HEK293 (cell line): ENCODE data around the gene TOP3A.

ENCODE experiments used
- GLIS2 ChIP-seq: fragments of 450-650 bp; formaldehyde crosslinking; IDR thresholded peaks from 2 replicates; pipeline ENCODE4 v1.5.1; 2016; ENCODE audit warnings: missing biosample characterization, missing genetic modification characterization
- HIC1 ChIP-seq: fragments of 450-650 bp; formaldehyde crosslinking; IDR thresholded peaks from 2 replicates; pipeline ENCODE4 v1.5.1; 2016; ENCODE audit warnings: missing biosample characterization, missing genetic modification characterization
- KLF1 ChIP-seq: fragments of 450-650 bp; formaldehyde crosslinking; IDR thresholded peaks from 2 replicates; pipeline ENCODE4 v1.5.1; 2016; ENCODE audit warnings: missing biosample characterization, missing genetic modification characterization
- KLF17 ChIP-seq: fragments of 450-650 bp; formaldehyde crosslinking; IDR thresholded peaks from 2 replicates; pipeline ENCODE4 v1.5.1; 2016; ENCODE audit warnings: missing biosample characterization, missing genetic modification characterization
- KLF8 ChIP-seq: fragments of 450-650 bp; formaldehyde crosslinking; IDR thresholded peaks from 2 replicates; pipeline ENCODE4 v1.5.1; 2016; ENCODE audit warnings: missing biosample characterization, missing genetic modification characterization
- MYNN ChIP-seq: fragments of 450-650 bp; formaldehyde crosslinking; IDR thresholded peaks from 2 replicates; pipeline ENCODE4 v1.5.1; 2016; ENCODE audit warnings: missing biosample characterization, missing genetic modification characterization, borderline replicate concordance
- PATZ1 ChIP-seq: fragments of 450-650 bp; formaldehyde crosslinking; IDR thresholded peaks from 2 replicates; pipeline ENCODE4 v1.5.1; 2016; ENCODE audit warnings: missing biosample characterization, missing genetic modification characterization
- PBX3 ChIP-seq: sonication (generic); formaldehyde crosslinking; IDR thresholded peaks from 2 replicates; pipeline ENCODE4 v1.8.1; 2022; ENCODE audit warnings: mild to moderate bottlenecking, moderate library complexity, missing genetic modification reagents
- REPIN1 ChIP-seq: fragments of 450-650 bp; formaldehyde crosslinking; IDR thresholded peaks from 2 replicates; pipeline ENCODE4 v1.5.1; 2017; ENCODE audit warnings: missing biosample characterization, missing genetic modification characterization, low read depth
- SP2 ChIP-seq: fragments of 450-650 bp; formaldehyde crosslinking; IDR thresholded peaks from 2 replicates; pipeline ENCODE4 v1.5.1; 2016; ENCODE audit warnings: missing biosample characterization, missing genetic modification characterization
- SP3 ChIP-seq: fragments of 450-650 bp; formaldehyde crosslinking; IDR thresholded peaks from 2 replicates; pipeline ENCODE4 v1.5.1; 2016; ENCODE audit warnings: missing biosample characterization, missing genetic modification characterization
- TCF7L2 ChIP-seq: IDR thresholded peaks from 2 replicates; pipeline ENCODE4 v1.6.1; 2011; ENCODE audit warnings: low read depth, mild to moderate bottlenecking, inconsistent platforms, low read length, moderate library complexity, borderline replicate concordance
- WT1 ChIP-seq: fragments of 450-650 bp; formaldehyde crosslinking; IDR thresholded peaks from 2 replicates; pipeline ENCODE4 v1.5.1; 2016; ENCODE audit warnings: missing biosample characterization, missing genetic modification characterization
- ZBTB17 ChIP-seq: fragments of 450-650 bp; formaldehyde crosslinking; IDR thresholded peaks from 2 replicates; pipeline ENCODE4 v1.5.1; 2016; ENCODE audit warnings: missing biosample characterization, missing genetic modification characterization
- ZBTB7A ChIP-seq: fragments of 450-650 bp; formaldehyde crosslinking; IDR thresholded peaks from 2 replicates; pipeline ENCODE4 v1.5.1; 2016; ENCODE audit warnings: low read depth, missing biosample characterization, missing genetic modification characterization
- ZFHX2 ChIP-seq: fragments of 450-650 bp; formaldehyde crosslinking; conservative IDR thresholded peaks from 2 replicates; pipeline ENCODE4 v1.5.1; 2016; ENCODE audit warnings: missing biosample characterization, missing genetic modification characterization
- ZFP41 ChIP-seq: fragments of 450-650 bp; formaldehyde crosslinking; IDR thresholded peaks from 2 replicates; pipeline ENCODE4 v1.5.1; 2016; ENCODE audit warnings: missing biosample characterization, missing genetic modification characterization, borderline replicate concordance
- ZNF169 ChIP-seq: fragments of 450-650 bp; formaldehyde crosslinking; IDR thresholded peaks from 2 replicates; pipeline ENCODE4 v1.5.1; 2016; ENCODE audit warnings: missing biosample characterization, missing genetic modification characterization
- ZNF175 ChIP-seq: fragments of 450-650 bp; formaldehyde crosslinking; IDR thresholded peaks from 2 replicates; pipeline ENCODE4 v1.5.1; 2016; ENCODE audit warnings: missing biosample characterization, missing genetic modification characterization
- ZNF266 ChIP-seq: fragments of 450-650 bp; formaldehyde crosslinking; IDR thresholded peaks from 2 replicates; pipeline ENCODE4 v1.5.1; 2016; ENCODE audit warnings: missing biosample characterization, missing genetic modification characterization, low read depth
- ZNF280C ChIP-seq: fragments of 450-650 bp; formaldehyde crosslinking; IDR thresholded peaks from 2 replicates; pipeline ENCODE4 v1.5.1; 2016; ENCODE audit warnings: missing biosample characterization, missing genetic modification characterization
- ZNF37A ChIP-seq: fragments of 450-650 bp; IDR thresholded peaks from 2 replicates; pipeline ENCODE4 v1.5.1; 2018; ENCODE audit warnings: missing biosample characterization, missing genetic modification characterization
- ZNF391 ChIP-seq: fragments of 450-650 bp; formaldehyde crosslinking; IDR thresholded peaks from 2 replicates; pipeline ENCODE4 v1.5.1; 2016; ENCODE audit warnings: low read depth, missing biosample characterization, missing genetic modification characterization, borderline replicate concordance
- ZNF394 ChIP-seq: fragments of 450-650 bp; formaldehyde crosslinking; IDR thresholded peaks from 2 replicates; pipeline ENCODE4 v1.5.1; 2016; ENCODE audit warnings: missing biosample characterization, missing genetic modification characterization, mild to moderate bottlenecking, moderate library complexity, borderline replicate concordance
- ZNF514 ChIP-seq: fragments of 450-650 bp; formaldehyde crosslinking; IDR thresholded peaks from 2 replicates; pipeline ENCODE4 v1.5.1; 2016; ENCODE audit warnings: missing biosample characterization, missing genetic modification characterization
- ZNF544 ChIP-seq: fragments of 450-650 bp; formaldehyde crosslinking; IDR thresholded peaks from 2 replicates; pipeline ENCODE4 v1.5.0; 2017; ENCODE audit warnings: missing biosample characterization, missing genetic modification characterization
- ZNF585B ChIP-seq: fragments of 450-650 bp; formaldehyde crosslinking; IDR thresholded peaks from 2 replicates; pipeline ENCODE4 v1.5.1; 2016; ENCODE audit warnings: missing biosample characterization, missing genetic modification characterization
- ZNF596 ChIP-seq: fragments of 450-650 bp; IDR thresholded peaks from 2 replicates; pipeline ENCODE4 v1.5.0; 2018; ENCODE audit warnings: missing biosample characterization, mild to moderate bottlenecking, missing genetic modification characterization, moderate library complexity
- ZNF692 ChIP-seq: fragments of 450-650 bp; formaldehyde crosslinking; IDR thresholded peaks from 2 replicates; pipeline ENCODE4 v1.5.1; 2016; ENCODE audit warnings: missing biosample characterization, missing genetic modification characterization
- ZNF785 ChIP-seq: fragments of 450-650 bp; formaldehyde crosslinking; IDR thresholded peaks from 2 replicates; pipeline ENCODE4 v1.5.1; 2016; ENCODE audit warnings: missing biosample characterization, missing genetic modification characterization
- ZNF830 ChIP-seq: fragments of 450-650 bp; IDR thresholded peaks from 2 replicates; pipeline ENCODE4 v1.5.0; 2018; ENCODE audit warnings: missing biosample characterization, missing genetic modification characterization, low read depth, mild to moderate bottlenecking, moderate library complexity
- ZSCAN30 ChIP-seq: fragments of 450-650 bp; IDR thresholded peaks from 2 replicates; pipeline ENCODE4 v1.5.1; 2018; ENCODE audit warnings: missing biosample characterization, mild to moderate bottlenecking, missing genetic modification characterization, moderate library complexity

The TOP3A gene

GRCh38 chr17:18257982-18258355 lies 56.8 kb downstream of the TOP3A start (continued):
- TF ChIP-seq ZNF544 (no peak), PATZ1 (tag by site-specific recombination) (no peak), ZNF514 (no peak), ZBTB7A (tag by site-specific recombination) (no peak), ZNF785 (no peak), ZFP41 (tag by site-specific recombination) (no peak), SP2 (tag by site-specific recombination) (peak; percentile 64), MYNN (tag by site-specific recombination) (0 out of 2 replicates have a peak, but pooled peaks have one; percentile 24), HIC1 (tag by site-specific recombination) (0 out of 2 replicates have a peak, but pooled peaks have one; percentile 73), ZNF692 (tag by site-specific recombination) (no peak), ZFHX2 (tag by site-specific recombination) (peak; percentile 33; the same call in 1 of the 2 replicates), GLIS2 (tag by site-specific recombination) (no peak), ZNF266 (no peak), KLF17 (tag by site-specific recombination) (peak; percentile 17; the same call in 1 of the 2 replicates), ZNF830 (tag by site-specific recombination) (no peak), WT1 (tag by site-specific recombination) (no peak), ZNF280C (no peak), REPIN1 (tag by site-specific recombination) (no peak), KLF8 (tag by site-specific recombination) (peak; percentile 67; the same call in 1 of the 2 replicates), ZNF585B (tag by site-specific recombination) (no peak), ZNF596 (tag by site-specific recombination) (no peak), ZNF175 (no peak), ZNF391 (tag by site-specific recombination) (no peak), ZNF394 (tag by site-specific recombination) (no peak), ZSCAN30 (0 out of 2 replicates have a peak, but pooled peaks have one; percentile 60), PBX3 (peak; percentile 70; the same call in 1 of the 2 replicates), SP3 (tag by site-specific recombination) (peak; percentile 64; the same call in 1 of the 2 replicates), ZNF169 (tag by site-specific recombination) (no peak), KLF1 (tag by site-specific recombination) (peak; percentile 28; the same call in 1 of the 2 replicates), TCF7L2 (no peak), ZBTB17 (peak; percentile 66), ZNF37A (tag by site-specific recombination) (no peak)
- TF ChIP-seq, all 188 proteins: peak for 12
